Neural progenitor cell (in vitro differentiated cells): Measurements from ENCODE around the gene PTGER1.

Source experiments
- CTCF ChIP-seq: fragments of 200-600 bp; sonication (generic); IDR thresholded peaks from 2 replicates; pipeline ENCODE4 v1.5.1; 2017; ENCODE audit warnings: antibody characterized with exemption, mild to moderate bottlenecking
- EZH2 ChIP-seq: fragments of 200-600 bp; sonication (generic); IDR thresholded peaks from 2 replicates; pipeline ENCODE4 v1.6.1; 2017; ENCODE audit warnings: antibody characterized with exemption, mild to moderate bottlenecking, moderate library complexity

GRCh38 chr19:14516048-14516534 is 40.9 kb upstream of the PTGER1 start:
- TF ChIP-seq EZH2 (no peak), CTCF (no peak)
